NCI-H2227 (cell line): ENCODE data around the gene CCDC88C.
"Not testable (repeated sequence)": the region's sequence is repeated elsewhere in the genome, so short reads cannot be mapped to it uniquely, and the experiment has no call there.

Experiments
- DNase-seq: peaks from one replicate; lab custom pipeline; 2025; ENCODE audit not compliant: unreplicated experiment; lab: John Stamatoyannopoulos, UW

The CCDC88C gene

DNA sequence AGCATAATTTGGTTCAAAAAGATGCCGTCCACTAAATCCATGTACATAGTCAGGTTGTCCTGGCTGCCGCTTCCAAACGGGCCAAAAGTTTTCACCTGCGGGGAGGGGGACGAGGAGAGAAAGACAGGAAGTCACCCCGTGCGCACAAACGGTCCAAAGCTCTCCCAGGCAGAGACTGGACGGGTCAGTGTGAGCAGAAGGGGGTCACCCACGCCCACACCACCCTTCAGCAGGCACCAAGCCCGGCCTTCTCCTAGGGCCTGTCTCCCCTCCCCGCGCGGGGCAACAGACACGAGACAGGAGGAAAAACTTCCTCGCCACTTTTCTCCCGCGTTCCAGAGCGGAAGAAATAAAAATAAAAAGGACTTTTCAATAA, 888 bp downstream of the CCDC88C start:
- no peak for DNase-seq

DNA sequence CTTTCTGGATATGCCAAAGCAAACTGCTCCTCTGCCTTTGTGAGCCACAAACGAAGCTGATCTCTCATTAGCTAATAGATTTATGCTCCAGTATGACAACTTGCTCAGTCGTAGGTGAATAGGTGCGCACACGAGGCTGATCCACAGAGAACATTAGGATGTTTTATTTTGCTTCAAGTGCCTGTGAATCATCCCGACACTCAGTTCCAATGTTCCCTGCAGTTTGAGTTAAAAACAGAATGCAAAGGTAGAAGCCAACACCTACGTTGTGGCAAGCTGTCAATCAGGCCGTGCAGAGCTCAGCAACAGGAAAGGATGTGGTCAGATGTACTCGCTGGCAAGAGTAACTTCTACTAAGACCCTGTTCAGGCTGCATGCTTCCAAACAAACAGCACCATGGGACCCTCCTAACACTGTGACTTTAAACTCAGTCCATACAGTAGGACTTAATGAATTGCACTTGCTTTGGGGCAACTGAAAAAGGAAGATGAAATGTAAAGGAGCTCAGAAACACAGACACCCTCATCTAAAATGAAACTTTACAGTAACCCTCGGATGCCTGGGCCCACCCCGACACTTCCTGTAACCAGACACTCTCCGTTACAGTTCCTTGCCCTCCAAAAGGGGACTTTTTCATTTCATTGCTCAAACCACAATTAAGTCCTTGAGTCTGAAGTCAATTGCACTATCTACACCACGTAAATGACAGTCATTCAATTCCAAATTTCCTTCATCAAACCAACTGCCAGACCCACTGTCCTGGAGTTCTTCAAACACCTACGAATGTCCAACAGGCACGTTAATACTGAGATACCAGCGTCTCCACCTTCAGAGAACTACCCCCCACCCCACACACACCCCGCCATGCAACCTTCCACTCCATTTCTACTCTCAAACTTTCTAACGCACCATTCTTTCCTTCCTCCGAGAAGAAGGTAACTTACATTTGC, 1.6 kb downstream of the CCDC88C start:
- no peak for DNase-seq

DNA sequence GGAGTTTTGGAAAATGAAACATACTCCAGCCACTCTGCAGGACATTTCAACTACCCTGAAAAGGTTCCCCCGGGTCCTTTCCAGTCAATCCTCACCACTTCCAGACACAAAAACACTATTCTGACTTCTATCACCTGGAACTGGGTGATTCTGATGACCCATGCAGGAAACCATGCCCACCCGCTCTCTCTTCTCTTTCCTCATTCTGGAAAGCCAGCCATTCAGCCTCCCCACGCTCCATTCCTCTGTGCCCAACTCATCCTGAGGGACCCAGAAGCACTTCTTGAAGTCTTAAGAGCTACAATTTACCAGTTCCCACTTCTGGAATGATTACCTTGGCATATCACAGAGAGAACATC, 3.2 kb downstream of the CCDC88C start:
- no peak for DNase-seq

DNA sequence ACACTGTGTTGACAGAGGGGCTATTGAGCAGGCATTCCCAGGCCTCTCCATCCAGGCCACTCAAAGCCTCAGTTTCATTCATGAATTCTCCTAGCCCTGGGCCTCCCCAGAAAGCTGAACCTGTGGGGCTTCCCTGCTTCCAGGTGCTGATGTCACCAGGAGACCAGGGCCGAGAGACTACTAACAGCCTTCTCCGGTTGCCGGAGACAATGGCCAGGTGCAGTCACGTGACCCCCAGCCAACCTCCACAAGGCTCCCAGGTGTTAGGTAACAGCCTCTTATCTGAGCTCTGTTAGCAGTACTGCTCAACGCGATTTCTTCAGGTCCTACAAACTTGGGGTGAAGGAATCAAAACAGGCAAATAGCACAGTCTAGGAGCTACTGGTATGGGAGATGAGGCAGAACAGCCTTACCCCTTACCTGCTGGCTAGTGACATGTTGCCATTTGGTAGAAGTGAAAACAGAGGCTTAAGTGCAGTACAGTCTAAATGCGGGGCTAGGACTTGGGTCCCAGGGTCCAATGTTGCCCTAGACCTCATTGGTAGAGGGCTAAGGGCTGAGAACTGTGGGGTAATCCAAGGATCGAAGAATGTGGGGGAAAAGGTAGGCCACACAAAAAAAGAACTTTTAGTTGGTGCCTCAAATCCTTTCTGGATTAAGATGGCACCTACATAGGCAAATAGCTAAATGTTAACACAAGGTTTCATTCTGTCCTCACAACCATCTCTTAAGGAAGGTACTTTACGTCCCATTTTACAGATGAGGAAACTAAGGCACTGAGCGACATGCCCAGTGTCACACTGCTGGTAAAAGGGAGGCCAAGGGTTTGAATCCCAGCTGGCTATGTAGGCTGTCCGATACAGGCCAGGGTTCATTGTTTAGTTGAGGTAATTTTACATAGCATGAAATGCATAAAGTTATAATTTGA, 3.8 kb downstream of the CCDC88C start:
- no peak for DNase-seq

DNA sequence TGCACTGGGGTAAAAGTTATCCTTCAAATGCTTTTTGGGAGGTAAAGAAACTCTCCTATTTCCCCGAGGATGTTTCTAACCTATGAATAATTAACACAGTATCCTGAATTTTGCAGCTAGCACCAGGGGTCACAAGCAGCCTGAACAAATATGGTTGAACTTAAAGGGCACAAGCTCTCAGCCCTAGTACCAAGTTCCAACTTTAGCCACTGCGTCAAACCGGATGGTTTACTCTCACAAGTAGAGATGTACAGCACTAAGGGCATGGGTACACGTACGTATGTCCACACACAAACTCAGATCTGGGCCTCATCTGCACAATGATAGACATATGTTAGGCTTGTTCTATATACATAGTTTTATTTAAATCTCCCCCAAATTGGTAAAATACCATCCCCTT, 4.7 kb downstream of the CCDC88C start:
- DNase-seq, result no peak

DNA sequence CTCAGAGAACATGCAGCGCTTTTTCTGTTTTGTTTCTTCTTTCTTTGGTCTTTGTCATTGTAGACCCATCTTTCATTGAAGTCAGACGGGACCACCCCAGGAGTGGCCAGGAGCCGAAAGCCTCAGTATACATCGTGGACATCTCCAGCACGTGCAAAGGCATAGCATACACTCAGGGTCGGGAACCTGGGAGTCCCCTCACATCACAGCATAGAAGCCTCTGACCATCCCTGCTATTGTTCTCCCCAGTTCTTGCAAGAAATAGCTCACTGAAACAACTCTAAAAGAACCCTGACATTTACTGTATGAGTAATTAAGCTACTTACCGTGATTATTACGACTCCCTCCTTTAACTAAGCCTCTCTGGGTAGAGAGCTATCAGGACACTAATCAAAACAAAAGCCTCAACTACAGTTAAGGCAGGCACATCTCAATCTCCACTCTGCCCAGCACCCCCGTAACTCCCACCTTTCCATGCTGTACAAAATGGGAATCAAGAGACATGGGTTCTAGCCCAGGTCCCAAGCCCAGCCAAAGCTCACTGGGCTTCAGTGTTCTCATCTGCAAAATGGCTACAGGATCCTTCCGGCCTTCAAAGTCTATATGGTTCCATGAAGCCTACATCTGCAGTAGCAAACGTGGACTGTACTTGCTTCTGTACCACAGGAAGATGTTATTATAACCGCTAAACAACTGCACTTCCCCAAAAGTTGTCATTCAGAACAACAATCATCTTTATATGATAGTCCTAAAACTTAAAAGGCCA, 6.7 kb downstream of the CCDC88C start:
- DNase-seq, result no peak

DNA sequence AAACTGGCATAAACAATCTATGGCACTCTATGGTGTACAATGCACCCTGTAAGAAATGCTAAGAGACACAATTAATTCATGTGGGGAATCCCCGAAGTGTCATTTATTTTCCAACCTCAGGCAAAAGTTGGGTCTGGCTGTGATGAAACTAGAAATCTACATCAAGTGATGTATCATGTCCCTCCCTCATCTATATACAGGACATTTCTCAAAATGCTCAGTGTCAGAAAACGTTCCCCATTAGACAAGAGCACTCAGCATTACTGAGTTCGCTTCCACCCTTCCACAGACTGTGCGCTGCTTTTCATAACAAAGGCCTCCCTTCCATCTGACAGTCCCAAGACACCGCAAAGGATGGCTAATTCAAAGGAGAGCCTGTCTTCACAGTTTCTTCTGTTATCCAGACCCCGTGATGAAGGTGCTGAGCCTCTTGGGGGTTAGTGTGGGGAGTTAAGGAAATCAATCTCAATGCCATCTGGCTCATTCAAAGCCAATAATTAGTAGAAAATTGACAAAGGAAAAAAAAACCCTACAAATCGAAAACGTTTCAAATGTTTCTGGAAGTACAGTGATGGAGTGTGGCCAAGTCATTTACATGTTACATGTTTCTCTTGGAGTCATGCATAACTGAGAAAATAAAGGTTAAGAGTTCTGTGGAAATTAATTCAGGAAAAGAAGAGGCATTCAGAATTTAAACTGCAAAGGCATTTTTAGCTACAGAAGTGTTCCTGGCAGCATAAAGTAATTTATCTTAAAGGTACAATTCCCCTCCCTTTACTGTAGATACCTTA, 7.5 kb downstream of the CCDC88C start:
- no peak for DNase-seq

DNA sequence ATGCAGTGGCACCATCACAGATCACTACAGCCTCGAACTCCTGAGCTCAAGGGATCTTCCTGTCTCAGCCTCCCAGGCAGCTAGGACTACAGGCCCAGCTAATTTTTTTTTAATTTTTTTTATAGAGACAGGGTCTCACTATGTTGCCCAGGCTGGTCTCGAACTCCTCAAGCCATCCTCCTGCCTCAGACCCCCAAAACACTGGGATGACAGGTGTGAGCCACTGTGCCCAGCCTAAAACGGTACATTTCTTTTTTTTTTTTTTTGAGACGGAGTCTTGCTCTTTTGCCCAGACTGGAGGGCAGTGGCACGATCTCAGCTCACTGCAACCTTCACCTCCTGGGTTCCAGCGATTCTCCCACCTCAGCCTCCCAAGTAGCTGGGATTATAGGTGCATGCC, 8.4 kb downstream of the CCDC88C start:
- DNase-seq, result not testable (repeated sequence)

DNA sequence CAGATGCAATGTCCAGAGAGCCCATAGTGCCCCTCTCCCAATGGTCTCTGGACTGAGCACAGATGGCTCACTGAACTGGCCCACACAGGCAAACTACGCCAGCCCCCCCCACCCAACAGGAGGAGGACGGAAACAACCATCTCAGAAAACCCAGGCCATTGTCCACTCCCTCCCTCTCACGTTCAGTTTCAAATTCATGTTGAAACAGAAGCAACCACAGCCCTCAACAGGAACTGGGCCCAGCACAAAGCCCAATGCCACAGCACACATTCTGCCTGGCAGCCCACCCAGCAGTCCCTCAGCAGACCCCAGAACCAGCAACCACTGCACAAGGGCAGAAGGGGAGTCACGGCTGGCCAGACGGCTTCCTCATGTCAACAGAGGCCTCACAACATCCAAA, 10.6 kb downstream of the CCDC88C start:
- no peak for DNase-seq

DNA sequence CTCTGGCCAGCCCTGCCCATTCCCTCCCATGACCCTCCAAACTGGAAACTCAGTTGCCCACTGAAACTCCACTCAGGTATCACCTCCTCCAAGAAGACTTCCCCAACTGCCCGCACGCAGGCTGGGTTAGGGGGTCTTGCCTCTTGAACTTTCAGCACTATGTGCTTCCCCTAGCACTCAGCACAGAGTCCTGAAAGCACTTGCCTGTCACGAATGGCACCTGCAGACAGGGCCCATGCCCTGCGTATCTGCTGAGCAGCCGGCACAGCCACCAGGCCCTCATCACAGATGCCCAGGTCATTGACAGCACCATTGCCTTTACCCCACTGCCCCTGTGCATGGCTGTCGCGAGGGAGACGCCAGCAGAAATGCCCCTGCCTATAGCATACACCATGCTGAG, 11.2 kb downstream of the CCDC88C start:
- no peak for DNase-seq

DNA sequence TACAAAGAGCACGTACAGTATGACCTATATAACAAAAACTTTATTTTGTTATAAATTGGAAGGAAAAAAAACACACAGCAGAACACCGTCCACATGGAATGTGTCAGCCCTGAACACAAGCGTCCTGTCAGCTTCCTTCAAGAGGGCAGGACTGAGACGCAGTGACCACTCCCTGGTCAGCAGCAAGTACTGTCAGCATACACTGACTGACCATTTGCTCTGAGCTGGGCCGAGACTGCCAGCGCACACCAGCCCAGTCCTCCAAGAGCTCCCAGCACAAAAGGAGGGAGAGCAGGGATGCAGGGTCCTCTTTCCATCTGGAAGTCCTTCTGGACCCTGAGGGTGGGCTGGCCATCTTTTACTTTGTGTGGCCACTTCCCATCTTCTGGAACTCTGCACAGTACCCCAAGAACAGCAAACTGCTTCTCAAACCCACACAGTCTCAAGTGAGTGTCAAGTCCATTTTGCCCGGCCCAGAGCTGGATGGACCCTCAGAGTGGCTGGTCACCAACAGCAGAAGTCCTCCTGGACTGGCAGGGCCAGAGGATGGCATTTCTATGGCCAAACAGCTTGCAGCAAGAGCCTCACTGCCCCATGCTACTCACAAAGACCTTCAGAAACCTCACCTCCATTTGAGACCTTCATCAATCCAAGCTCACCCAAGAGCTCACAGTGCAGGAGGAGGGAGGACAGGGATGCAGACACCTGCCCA, 11.7 kb downstream of the CCDC88C start:
- no peak for DNase-seq

DNA sequence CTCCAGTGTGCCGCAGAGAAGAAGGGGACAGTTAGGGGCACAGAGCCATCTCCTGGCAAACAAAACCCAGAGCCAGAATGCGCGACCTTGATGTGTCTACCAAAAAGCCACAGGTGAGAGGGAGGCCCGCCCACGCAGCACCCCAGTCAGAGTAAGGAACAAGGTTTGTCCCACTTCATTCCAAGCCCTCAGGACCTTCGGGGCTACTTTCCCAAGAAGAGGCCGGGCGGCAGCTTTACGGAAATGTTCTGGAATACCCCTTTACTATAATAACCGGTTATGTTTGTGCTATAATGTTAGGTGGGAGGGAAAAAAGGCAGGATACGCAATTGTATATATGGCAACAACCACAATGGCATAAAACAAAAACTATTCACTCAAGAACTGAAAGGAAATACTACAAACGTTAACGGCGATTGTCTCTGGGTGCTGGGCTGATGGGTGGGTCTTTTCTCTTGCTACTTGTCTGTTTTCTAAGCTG, 12.3 kb downstream of the CCDC88C start:
- DNase-seq, result no peak

DNA sequence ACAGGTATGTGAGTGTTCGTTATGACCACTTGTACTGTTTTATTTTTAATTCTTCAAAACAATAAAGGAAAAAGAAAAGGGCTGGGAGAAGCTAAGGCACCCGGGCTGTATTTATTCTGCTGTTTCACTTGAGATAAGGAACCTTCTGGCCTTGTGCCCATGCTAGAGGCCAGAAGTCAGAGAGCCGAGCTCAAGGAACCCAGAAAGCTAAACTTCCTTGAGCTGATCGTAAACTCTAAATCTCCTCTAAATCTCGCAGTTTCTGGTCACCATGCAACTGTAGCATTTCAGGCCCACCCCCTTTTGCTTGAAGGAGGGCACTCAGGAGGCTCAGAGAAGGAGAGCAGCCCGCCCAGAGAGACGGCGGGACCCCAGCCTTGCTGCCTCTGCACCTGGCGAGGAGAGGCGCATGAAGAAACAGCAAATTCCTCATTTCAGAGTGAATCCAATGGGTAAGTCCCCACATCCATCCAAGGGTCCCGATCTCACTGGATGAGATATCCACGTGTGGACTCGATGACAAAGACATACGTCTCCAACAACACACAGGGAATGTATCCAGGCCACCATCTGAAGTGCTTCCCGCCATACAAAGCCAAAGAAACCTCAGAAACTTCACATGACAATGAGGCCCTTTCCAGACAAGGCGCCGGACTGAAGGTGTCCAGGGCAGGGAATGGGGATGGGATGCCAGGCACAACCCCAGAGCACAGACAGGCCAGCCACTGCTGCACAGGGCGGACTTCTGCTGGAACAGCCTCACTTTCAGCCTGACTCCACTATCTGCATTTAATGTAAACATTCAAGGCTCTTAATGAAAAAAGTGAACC, 14.6 kb downstream of the CCDC88C start:
- no peak for DNase-seq

DNA sequence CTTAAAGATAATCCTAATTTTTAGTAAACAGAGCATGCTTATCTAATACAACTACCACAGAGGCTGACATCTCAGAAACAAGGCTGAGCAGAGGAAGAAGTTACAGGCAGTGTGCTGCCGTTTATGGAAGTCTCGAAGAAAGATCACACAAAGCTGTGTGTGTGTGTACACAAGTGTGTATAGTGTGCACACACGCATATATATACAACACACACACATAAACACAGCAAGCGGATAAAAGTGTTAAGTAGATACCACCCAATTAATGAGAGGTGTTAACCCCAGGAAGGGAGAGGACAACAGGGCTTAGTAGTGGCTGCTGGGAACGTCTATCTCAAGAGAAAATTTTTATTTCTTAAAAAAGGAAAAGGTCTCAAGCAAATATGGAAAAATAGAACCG, 15.3 kb downstream of the CCDC88C start:
- no peak for DNase-seq

DNA sequence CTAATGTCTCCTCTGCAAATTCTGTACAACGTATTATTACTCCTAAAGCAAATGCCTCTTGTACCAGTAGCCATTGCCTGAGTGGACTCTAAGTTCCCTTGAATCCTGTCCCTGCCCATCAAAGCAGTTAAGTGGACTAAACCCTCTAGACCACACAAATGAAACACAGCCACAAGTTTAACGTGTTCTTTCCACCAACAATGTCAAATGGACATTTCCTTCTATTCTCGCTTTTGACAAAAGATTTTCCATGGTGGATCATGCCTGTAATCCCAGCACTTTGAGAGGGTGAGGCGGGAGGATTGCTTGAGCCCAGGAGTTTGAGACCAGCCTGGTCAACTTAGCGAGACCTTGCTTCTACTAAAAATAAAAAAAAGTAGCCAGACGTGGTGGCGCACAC, 15.9 kb downstream of the CCDC88C start:
- DNase-seq, result no peak

DNA sequence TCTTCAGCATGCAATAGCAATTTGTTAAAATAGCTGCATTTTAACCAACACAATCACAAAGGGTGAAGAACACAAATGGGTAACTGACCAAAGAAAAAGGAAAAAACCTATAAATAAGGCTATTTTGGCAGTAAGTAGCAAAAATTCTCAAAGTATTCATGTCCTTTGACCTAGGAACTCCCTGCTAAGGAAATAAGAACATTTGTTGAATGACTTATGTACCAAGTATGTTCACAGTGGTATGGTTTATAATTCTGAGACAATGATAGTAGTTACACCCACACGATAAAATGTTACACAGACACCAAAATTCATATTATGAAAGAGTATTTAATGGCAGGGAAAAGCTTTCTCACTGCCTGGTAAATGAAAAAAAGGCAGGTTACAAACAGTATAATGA, 16.9 kb downstream of the CCDC88C start:
- DNase-seq, result no peak

DNA sequence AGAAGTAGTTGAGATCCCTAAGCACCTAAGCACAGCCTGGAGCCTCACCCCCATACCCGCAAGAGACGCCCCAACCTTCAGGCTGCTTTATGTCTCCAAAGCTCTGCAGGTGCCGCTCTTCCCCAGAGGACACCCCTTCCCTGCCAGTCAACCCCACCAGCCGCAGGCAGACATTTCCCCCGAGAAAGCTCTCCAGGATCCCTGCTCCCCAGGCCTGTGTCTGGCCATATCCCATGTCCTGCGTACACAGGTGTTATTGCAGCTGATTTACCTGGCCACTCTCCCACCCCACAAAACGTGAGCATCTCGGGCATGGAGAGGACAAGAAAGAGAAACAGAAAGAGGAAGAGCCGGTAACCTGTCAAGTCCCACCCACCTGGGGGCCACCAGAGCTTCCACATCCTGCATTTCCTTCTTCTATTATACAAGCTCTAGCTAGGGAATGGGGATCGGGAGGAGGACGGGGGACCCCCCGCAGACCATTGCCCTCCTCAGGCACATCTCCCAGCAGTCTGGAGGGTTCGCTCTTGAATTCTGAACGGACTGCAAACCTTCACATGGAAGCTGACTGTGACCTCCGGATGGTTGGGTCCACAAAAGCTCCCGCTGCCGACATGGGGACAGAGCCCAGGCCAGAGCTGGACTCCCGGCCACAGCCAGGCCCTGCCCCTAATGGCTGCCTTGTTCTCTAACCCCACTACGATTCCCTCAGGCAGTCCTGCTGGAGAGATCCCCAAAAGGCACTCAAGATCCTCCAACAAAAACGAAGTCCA, 17.6 kb downstream of the CCDC88C start:
- no peak for DNase-seq

DNA sequence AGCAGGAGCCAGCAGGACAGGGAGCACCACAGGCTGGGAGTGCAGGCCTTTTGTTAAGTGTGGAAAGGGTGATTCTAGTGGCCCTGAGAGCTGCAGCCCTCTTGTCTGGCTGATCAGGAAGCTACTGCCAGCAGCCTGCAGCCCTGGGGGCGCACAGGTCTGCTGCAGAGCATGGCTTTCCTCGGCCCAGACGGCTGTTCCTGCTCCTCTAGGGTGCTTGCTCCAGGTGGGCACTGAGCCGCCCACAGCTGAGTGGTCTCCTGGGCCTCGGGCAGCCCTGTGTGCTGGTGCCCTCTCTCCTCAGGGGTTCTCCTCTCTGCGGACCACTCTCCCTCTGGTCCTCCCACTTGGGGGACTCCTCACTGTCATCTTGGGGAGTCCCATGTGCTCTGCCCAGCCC, 18.9 kb downstream of the CCDC88C start:
- no peak for DNase-seq
